Measurements from ENCODE around the gene RHOC.

- TF ChIP-seq BCL11A (tag by site-specific recombination; IDR thresholded peaks at IDR 0.05; ENCODE audit: low read depth): no peak
- peak; percentile 39; the same call in 1 of the 2 replicates for TF ChIP-seq CTCF (tag by site-specific recombination; IDR thresholded peaks at IDR 0.05)
- TF ChIP-seq ZNF488 (tag by site-specific recombination; IDR thresholded peaks at IDR 0.05): no peak
Observed at GRCh38 chr1:112674986-112675727, 31.8 kb downstream of the RHOC start.

All from HEK293 (cell line).